OCI-M2 (cell line): ENCODE data around the gene ABCE1.

ENCODE experiments used
- DNase-seq: peaks from one replicate; lab custom pipeline; 2025; ENCODE audit not compliant: unreplicated experiment; lab: John Stamatoyannopoulos, UW

The ABCE1 gene

DNA sequence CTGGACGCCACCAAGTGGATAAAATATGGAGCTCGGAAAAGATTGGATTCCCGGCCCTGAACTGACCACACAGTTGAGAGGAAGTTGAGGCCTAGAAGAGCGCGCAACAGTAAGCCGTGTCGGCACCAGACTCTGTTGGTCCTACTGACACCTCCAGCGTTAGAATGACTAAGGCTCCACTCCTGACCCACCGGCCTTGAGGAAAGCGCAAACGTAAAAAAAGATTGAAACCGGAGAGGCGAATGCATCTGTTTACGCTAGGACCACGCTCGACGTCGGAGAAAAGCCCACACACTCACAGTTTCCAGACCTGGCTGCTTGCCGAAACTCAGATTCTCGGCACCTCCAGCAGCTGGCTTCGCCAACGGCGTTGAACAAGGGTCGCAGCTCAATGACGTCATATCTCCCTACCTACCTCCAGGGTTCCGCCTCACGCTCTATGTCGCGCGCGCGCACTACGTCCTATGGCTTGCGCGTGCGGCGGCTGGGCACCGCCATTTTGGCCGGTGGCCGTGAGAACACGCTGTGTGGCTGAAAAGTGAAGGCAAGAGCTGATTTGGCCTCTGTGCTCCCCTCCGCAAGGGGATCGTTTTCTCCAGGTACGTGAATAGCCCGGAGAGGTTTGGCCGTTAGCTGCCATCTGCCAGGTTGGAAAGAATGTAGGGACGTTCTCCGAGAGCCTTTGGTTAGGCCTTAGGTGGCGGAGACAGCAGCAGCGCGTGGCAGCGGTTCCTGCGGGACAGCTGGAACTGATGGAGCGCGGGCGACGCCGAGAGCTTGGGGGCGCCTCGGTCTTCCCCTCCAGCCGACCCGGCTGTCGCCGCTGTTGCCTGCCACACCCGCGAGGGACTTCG, at the start of gene ABCE1, which contains the start of gene ANAPC10:
TSS of gene ABCE1 (plus strand) at position 491 of the 854 bp plus-strand sequence. CDS start 6,102 bp downstream, outside the sequence.
TSS of gene ANAPC10 (minus strand) at position 376 of the 854 bp plus-strand sequence. CDS start 2,097 bp downstream, outside the sequence.
- DNase-seq: peak; percentile 92

DNA sequence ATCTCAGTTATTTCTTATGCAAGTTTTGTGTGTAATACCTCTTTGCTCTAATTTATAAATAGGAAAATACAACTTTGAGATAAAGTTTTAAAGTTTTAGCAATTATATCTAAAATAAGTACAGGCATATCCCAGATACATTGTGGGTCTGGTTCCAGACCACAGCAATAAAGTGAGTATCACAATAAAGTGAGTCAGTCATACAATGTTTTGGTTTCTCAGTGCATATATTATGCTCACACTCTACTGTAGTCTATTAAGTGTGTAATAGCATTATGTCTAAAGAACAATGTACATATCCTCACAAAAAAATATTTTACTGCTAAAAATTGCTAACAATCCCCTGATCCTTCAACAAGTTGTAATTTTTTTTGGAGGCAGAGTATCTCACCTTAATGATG, 49.3 kb upstream of the ABCE1 start:
- DNase-seq: no peak

DNA sequence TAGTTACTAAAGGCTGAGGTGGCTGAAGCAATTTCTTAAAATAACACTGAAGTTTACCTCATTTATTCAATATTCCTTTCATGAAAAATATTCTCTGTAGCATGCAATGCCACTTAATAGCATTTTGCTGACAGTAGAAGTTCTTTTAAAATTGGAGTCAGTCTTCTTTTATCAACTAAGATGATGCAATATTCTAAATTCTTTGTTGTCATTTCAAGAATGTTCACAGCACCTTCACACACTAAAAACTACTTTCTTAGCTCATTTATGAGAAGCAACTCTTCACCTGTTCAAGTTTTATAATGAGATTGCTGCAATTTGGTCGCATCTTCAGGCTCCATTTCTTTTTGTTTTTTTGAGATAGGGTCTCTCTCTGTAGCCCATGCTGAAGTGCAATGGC, 48.9 kb upstream of the ABCE1 start:
- DNase-seq: no peak

- DNase-seq: no peak
These were observed 42.4 kb upstream of the ABCE1 start for GRCh38 chr4:145055533-145056257.

- DNase-seq: no peak
These were observed 41.6 kb upstream of the ABCE1 start for GRCh38 chr4:145056325-145057130.

DNA sequence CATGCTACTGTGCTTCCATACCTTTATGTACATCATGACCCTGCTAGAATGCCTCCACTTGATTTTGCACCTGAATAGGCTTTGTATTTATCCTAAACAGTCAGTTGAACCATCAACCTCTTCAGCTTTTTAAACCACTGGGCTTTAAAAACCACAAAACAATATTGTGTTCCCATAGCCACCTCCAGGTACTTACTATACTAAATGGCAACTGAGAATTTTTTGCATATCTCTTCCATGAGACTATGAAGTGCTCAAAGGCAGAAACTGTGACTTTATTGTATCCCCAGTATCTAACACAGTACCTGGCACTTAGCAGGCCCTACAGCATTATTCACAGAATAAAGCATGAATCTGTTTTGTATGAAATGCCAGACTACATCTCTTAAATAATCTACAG, 39.9 kb upstream of the ABCE1 start:
- no peak for DNase-seq

GRCh38 chr4:145061318-145061920, 36.7 kb upstream of the ABCE1 start:
- DNase-seq: no peak

- no peak for DNase-seq
These were observed 32.0 kb upstream of the ABCE1 start for GRCh38 chr4:145066063-145066501.

DNA sequence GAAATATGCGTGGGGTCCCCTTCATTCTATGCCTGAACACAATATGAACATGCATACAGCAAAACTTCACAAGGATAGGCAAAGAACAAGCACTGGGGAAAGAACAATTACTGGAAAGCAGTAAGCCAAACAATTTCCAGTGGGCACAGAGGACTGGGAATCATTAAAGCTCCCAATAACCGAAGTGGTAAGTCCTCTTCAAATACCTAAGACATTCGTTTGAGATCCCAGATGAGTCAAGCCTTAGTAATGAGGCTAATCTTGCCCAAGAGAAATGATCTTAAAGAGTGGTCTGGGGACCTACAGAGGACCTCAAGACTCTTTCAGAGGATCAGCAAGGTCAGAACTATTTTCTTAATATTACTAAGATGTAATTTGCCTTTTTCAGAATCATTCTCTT, 28.8 kb upstream of the ABCE1 start:
- DNase-seq: no peak

DNA sequence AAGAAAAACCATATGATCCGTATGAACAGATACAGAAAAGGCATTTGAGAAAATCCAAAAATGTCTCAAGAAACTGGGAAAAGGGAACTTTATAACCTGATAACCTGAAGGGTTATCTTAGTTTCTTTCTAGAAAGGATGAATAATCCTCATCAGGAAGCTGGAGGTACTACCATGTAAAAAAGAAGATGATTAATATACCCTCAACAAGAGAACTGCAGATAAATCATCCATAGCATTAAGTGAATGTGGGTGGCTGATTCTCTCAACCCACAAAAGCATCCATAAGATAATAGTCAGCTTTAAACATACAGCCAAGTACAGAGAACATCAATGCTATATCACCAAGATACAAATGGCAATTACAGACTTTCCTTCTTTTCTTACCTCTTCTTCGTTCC, 26.6 kb upstream of the ABCE1 start:
- no peak for DNase-seq

GRCh38 chr4:145075742-145076468, 22.2 kb upstream of the ABCE1 start:
- DNase-seq: no peak

GRCh38 chr4:145076469-145076855, 21.6 kb upstream of the ABCE1 start:
- no peak for DNase-seq

GRCh38 chr4:145081756-145082155, 16.4 kb upstream of the ABCE1 start:
- DNase-seq: no peak

DNA sequence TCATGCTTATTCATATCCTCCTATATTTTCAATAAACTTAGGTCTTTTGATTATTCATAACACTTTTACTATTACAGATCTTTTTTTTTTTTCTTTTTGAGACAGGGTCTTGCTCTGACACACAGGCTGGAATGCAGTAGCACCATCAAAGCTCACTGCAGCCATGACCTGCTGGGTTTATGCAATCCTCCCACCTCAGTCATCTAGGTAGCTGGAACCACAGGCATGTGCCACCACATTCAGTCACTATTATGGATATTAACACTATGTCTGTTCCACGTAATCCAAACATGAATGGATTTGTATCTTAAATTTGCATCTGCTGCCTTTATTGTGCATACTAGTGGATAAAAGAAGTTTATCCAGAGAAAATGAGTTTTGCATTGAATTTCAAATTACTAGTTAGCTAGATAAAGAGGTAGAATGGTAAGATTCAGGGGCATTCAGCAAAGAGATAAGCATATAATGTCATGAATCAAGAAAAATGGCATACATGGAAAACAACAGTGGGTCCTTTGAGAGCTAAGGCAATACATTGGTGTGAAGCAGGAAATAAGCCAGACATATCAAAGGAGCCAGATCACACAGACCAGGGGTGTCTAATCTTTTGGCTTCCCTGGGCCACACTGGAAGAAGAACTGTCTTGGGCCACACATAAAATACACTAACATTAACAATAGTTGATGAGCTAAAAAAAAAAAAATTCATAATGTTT, 14.1 kb upstream of the ABCE1 start:
- no peak for DNase-seq

- no peak for DNase-seq
These were observed 7.7 kb upstream of the ABCE1 start for GRCh38 chr4:145090380-145090779.

GRCh38 chr4:145093638-145094037, 4.5 kb upstream of the ABCE1 start:
- no peak for DNase-seq

DNA sequence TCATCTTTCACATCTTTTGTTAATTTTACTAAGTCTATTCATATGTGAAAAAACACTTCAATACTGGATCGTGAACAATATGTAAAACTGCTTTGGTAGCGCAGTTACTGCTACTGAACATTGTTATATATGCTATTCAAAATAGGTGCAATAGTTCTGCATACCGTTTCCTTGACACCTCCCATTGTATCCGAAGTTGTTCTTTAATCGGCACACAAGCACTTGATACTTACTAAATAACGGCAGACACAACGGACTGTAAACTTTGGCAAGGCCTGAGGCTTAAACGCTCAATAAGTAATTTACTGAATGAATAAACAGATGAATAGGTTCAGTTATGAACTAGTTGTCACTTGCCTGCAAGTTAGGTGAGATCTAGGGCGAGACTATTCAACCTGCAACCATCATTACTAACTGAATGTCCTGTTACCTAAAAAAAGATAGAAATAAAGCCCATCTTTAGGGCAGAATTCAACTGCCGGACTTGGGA, 735 bp upstream of the ABCE1 start:
- DNase-seq: no peak

- no peak for DNase-seq
These were observed 545 bp downstream of the ABCE1 start for GRCh38 chr4:145098675-145099037.

GRCh38 chr4:145099653-145100052, 1.5 kb downstream of the ABCE1 start:
- no peak for DNase-seq
